GM18858 (cell line): Measurements from ENCODE around the gene ZNF512B.
"Not testable (repeated sequence)": the region's sequence is repeated elsewhere in the genome, so short reads cannot be mapped to it uniquely, and the experiment has no call there.

Experiments used
- ATAC-seq: cut with Tn5 transposase; IDR thresholded peaks from one replicate; pipeline ENCODE4 v1.9.1; 2021; ENCODE audit not compliant: unreplicated experiment

The ZNF512B gene

GRCh38 chr20:63969838-63970713 is at the start of gene ZNF512B:
ZNF512B (minus strand) TSS chr20:63969930; CDS start chr20:63967950, 1,980 bp downstream.
- no peak for ATAC-seq

GRCh38 chr20:64015635-64016034 is 45.9 kb upstream of the ZNF512B start:
- ATAC-seq, result no peak

- ATAC-seq, result not testable (repeated sequence)
These were observed 42.8 kb upstream of the ZNF512B start for GRCh38 chr20:64012385-64013154.

GRCh38 chr20:64011366-64011779 is 41.6 kb upstream of the ZNF512B start:
- no peak for ATAC-seq

GRCh38 chr20:64010711-64011237 is 41.0 kb upstream of the ZNF512B start:
- no peak for ATAC-seq

- no peak for ATAC-seq
These were observed 40.2 kb upstream of the ZNF512B start for GRCh38 chr20:64009811-64010387.

GRCh38 chr20:64006902-64007301 is 37.2 kb upstream of the ZNF512B start:
- no peak for ATAC-seq

GRCh38 chr20:64006490-64006889 is 36.8 kb upstream of the ZNF512B start:
- ATAC-seq, result no peak

GRCh38 chr20:64005394-64005793 is 35.7 kb upstream of the ZNF512B start:
- ATAC-seq, result no peak

- no peak for ATAC-seq
These were observed 34.4 kb upstream of the ZNF512B start for GRCh38 chr20:64003960-64004725.

GRCh38 chr20:64001607-64002011 is 31.9 kb upstream of the ZNF512B start:
- ATAC-seq, result no peak

GRCh38 chr20:64000906-64001305 is 31.2 kb upstream of the ZNF512B start:
- no peak for ATAC-seq

- ATAC-seq, result no peak
These were observed 13.2 kb upstream of the ZNF512B start for GRCh38 chr20:63982937-63983336.

- ATAC-seq, result peak; percentile 39
These were observed 11.3 kb upstream of the ZNF512B start, which contains the start of gene PRPF6 for GRCh38 chr20:63980806-63981728. PRPF6 (plus strand) TSS chr20:63981132; CDS start chr20:63981246, 114 bp downstream.

- ATAC-seq, result no peak
These were observed 10.6 kb upstream of the ZNF512B start for GRCh38 chr20:63980317-63980805.

- no peak for ATAC-seq
These were observed 10.0 kb upstream of the ZNF512B start, which contains the start of gene SAMD10 for GRCh38 chr20:63979557-63980316. SAMD10 (minus strand) TSS chr20:63979642; CDS start chr20:63979467, 175 bp downstream.

- no peak for ATAC-seq
These were observed 9.5 kb upstream of the ZNF512B start for GRCh38 chr20:63979229-63979556.
